Left lung (tissue), 10 donors: ENCODE results near the gene PHYH. TPM values are rescaled to one million over a fixed set of nuclear protein-coding genes. Genes with fewer than 3 reads are reported as not detected.
"Not testable (repeated sequence)": the region's sequence is repeated elsewhere in the genome, so short reads cannot be mapped to it uniquely, and the experiment has no call there.

Experiments
- ATAC-seq: fragments of 200-7000 bp; cut with Tn5 transposase; one replicate; pipeline ENCODE4 v1.9.1; 2020; ENCODE audit warnings: moderate library complexity
- DNase-seq, 4 donors: peaks; one replicate each; pipeline ENCODE4 v3.0.0-alpha.2; 2013 to 2020
- H3K27ac ChIP-seq, 2 donors: fragments of 200-600 bp; sonication (generic) in 1 of 2; one replicate each; pipeline versions ENCODE4 v1.5.0 to v1.8.0; 2020 to 2021
- H3K27me3 ChIP-seq, 2 donors: fragments of 200-600 bp; sonication (generic) in 1 of 2; one replicate each; pipeline versions ENCODE4 v1.5.0 to v1.8.0; 2020 to 2021
- H3K36me3 ChIP-seq, 2 donors: fragments of 200-600 bp; sonication (generic) in 1 of 2; one replicate each; pipeline versions ENCODE4 v1.5.0 to v1.8.0; 2020 to 2021
- H3K4me1 ChIP-seq, 2 donors: fragments of 200-600 bp; one replicate each; pipeline ENCODE4 v1.8.0; 2021
- H3K4me3 ChIP-seq, 2 donors: fragments of 200-600 bp; sonication (generic) in 1 of 2; one replicate each; pipeline versions ENCODE4 v1.5.0 to v1.8.0; 2020 to 2021; ENCODE audit warnings: mild to moderate bottlenecking in 1 of 2
- H3K9me3 ChIP-seq, 2 donors: fragments of 200-600 bp; sonication (generic) in 1 of 2; one replicate each; pipeline versions ENCODE4 v1.5.0 to v1.8.0; 2020 to 2021
- intact Hi-C, 2 donors: fragments of 100-400 bp; cut with DNase I; formaldehyde crosslinking; loops; one replicate each; pipeline versions ENCODE4 v1.11.2 to v1.14.2; 2022
- polyA plus RNA-seq, 6 donors: library from polyadenylated mRNA; unstranded; fragments of 120-200 nt; gene quantifications; one replicate each; pipeline ENCODE4 v1.2.1, GENCODE V29; 2013; ENCODE audit not compliant: insufficient read length in 6 of 6
- total RNA-seq, 2 donors: library from RNA; stranded (reverse); fragmentation: NEBNext Ultra II Directional; extraction: Animal tissue kit (Norgen Biotek cat#: 25700); gene quantifications; one replicate each; pipeline ENCODE4 v1.2.1, GENCODE V29; 2021
- TF ChIP-seq, protein P1 (sequence below), 2 donors: fragments of 200-600 bp; sonication (generic) in 1 of 2; IDR thresholded peaks; one replicate each; pipeline versions ENCODE4 v1.5.0 to v1.8.0; 2021; ENCODE audit warnings: antibody characterized with exemption in 2 of 2
- donor health status: DM: no; HTN: yes; CAD: no.
- donor health status: DM: no; HTN: no; CAD: no.

The PHYH gene
- total and polyA plus RNA-seq, 8 donors: 26.4 to 46.9 (median 31.1) TPM

DNA sequence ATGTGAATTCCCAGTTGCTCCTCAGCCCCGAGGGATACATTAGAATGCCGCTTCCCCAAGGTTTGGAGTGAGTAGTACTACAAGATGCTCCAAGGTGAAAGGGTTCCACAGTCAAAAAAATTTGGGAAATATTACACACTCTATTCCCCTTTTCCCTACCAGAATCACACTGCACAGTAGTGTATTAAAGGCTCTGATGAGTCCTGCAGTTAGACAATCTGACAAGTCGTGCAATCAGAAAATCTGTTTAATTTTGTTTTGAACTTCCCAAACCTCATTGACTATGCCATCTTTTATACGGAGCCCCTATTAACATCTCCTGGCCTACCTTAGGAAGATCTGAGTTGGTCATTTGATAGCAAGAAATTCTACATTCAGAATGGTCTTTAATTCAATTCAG, 52.1 kb downstream of the PHYH start:
- TF ChIP-seq, protein P1, sequence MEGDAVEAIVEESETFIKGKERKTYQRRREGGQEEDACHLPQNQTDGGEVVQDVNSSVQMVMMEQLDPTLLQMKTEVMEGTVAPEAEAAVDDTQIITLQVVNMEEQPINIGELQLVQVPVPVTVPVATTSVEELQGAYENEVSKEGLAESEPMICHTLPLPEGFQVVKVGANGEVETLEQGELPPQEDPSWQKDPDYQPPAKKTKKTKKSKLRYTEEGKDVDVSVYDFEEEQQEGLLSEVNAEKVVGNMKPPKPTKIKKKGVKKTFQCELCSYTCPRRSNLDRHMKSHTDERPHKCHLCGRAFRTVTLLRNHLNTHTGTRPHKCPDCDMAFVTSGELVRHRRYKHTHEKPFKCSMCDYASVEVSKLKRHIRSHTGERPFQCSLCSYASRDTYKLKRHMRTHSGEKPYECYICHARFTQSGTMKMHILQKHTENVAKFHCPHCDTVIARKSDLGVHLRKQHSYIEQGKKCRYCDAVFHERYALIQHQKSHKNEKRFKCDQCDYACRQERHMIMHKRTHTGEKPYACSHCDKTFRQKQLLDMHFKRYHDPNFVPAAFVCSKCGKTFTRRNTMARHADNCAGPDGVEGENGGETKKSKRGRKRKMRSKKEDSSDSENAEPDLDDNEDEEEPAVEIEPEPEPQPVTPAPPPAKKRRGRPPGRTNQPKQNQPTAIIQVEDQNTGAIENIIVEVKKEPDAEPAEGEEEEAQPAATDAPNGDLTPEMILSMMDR (IDR thresholded peaks at IDR 0.05): no peak
- DNase-seq: no peak
- Histone ChIP-seq H3K27ac (no peak overlapping the region), H3K36me3 (no peaks in the 10 kb centered on the region), H3K4me1 (no peaks in the 10 kb centered on the region), H3K27me3 (no peaks in the 10 kb centered on the region), H3K9me3 (no peaks in the 10 kb centered on the region), H3K4me3 (no peak overlapping the region)
- no peak for ATAC-seq
- intact Hi-C loops: no loop called here

DNA sequence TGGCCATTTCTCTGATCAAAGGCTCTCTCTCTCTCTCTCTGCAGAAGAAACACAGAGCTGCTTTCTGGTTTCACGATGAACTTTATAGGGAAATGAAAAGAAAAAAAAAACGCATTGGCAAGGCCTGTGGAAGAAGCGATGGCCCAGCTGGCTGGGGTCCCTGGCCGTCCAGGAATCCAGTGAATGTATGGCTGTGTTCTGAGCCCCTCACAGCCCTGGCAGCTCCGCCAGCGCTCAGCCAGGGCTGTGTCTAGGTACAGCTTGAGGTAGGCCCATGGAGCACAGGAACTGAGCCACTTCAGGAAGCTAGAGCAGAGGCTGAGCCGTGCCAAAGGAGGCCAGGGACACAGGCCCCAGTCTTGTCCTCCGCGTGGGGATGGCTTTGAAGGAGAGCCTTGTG, 52.6 kb downstream of the PHYH start:
- H3K36me3 ChIP-seq: no peaks in the 10 kb centered on the region
- no peak overlapping the region for H3K27ac ChIP-seq
- TF ChIP-seq, protein P1 (IDR thresholded peaks at IDR 0.05): no peak
- H3K4me3 ChIP-seq: no peak overlapping the region
- H3K27me3 ChIP-seq: no peaks in the 10 kb centered on the region
- no peaks in the 10 kb centered on the region for H3K9me3 ChIP-seq
- no peaks in the 10 kb centered on the region for H3K4me1 ChIP-seq
- DNase-seq (no peak), ATAC-seq (no peak)
- intact Hi-C loops: no loop called here

DNA sequence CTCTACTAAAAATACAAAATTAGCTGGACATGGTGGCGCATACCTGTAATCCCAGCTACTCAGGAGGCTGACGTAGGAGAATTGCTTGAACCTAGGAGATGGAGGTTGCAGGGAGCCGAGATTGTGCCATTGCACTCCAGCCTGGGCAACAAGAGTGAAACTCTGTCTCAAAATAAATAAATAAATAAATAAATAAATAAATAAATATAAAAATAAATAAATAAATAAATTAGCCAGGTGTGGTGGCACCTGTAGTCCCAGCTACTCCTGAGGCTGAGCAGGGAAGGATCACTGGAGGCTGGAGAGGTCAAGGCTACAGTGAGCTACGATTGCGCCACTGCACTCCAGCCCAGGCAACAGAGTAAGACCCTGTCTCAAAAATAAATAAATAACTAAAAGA, 57.6 kb downstream of the PHYH start:
- H3K4me3 ChIP-seq, H3K9me3 ChIP-seq, ATAC-seq, H3K27ac ChIP-seq, H3K4me1 ChIP-seq, DNase-seq, intact Hi-C loops, H3K27me3 ChIP-seq, H3K36me3 ChIP-seq: not testable (repeated sequence)

DNA sequence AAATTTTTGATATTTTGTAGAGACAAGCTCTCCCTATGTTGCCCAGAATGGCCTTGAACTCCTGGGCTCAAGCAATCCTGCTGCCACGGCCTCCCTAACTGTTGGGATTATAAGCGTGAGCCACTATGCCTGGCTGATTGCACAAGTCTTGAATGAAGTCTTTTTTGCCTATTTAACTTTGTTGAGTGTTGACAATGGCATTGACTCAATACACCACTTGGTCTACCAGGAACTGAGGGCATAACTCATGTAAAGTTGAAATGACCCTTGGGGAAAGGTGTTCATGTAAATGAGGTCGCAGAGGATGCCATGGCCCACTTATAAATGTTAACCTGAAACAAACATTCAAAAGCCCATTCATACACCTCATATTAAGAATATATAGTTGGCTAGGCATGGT, 58.3 kb downstream of the PHYH start:
- TF ChIP-seq, protein P1 (IDR thresholded peaks at IDR 0.05): no peak
- no peaks in the 10 kb centered on the region for H3K36me3 ChIP-seq
- no peak for DNase-seq
- ATAC-seq: peak; percentile 94
- no peaks in the 10 kb centered on the region for H3K4me1 ChIP-seq
- H3K27me3 ChIP-seq: no peaks in the 10 kb centered on the region
- no peak overlapping the region for H3K27ac ChIP-seq
- H3K9me3 ChIP-seq: no peaks in the 10 kb centered on the region
- H3K4me3 ChIP-seq: no peak overlapping the region
- intact Hi-C loops: no loop called here

DNA sequence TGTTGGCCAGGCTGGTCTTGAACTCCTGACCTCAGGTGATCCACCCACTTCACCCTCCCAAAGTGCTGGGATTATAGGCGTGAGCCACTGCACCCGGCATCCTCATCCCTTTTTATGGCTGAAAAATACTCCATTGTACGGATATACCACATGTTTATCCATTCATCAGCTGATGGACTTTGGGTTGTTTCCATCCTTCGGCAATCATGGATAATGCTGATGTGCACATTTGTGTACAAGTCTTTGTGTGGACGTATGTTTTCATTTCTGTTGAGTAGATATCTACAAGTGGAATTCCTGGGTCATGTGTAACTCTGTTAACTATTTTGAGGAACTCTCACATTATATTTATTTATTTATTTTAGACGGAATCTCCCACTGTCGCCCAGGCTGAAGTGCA, 59.9 kb downstream of the PHYH start:
- TF ChIP-seq, protein P1 (IDR thresholded peaks at IDR 0.05): no peak
- Histone ChIP-seq H3K9me3 (no peaks in the 10 kb centered on the region), H3K27ac (no peak overlapping the region), H3K4me3 (no peak overlapping the region), H3K36me3 (no peaks in the 10 kb centered on the region), H3K4me1 (no peaks in the 10 kb centered on the region), H3K27me3 (no peaks in the 10 kb centered on the region)
- intact Hi-C loops: no loop called here
- DNase-seq (no peak), ATAC-seq (no peak)

DNA sequence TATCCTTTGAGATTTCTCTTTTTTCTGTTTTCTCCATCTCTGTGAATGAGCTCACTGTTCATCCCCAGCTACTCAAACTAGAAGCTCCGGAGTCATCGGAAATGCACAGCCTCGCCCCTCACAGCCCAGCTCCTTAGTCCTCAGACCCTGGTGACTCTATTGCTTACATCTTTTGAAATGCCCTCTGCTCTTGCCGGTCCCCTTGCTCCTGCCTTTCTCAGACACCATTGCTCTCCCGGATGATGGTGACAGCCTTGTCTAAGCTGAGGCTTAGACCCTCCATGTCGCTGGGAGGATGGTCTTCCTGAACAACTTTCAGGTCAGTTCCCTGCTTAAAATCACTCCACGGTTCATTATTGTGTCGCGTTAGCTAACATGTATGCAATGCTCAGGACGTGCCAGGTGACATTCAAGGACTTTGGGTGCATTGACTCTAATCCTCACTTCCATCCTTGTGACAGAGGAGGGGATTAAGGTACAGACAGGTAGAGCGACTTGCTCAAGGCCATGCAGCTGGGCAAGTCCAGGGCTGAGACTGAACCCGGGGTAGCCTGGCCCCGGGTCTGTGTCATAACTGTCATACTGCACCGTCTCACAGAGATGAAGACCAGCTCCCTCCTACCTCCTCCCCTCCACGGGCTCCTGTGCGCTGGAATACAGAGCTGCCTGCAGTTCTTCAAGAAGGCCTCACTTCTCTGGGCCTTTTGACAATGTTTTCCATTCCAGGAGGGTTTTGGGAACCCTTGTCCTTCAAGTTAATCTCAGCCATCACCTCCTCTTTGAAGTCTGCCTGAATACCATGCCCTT, 61.4 kb downstream of the PHYH start:
- H3K27me3 ChIP-seq: peaks cover 0 to 12% of the 10 kb centered on the region in 2 donors
- H3K9me3 ChIP-seq: no peaks in the 10 kb centered on the region
- H3K36me3 ChIP-seq: no peaks in the 10 kb centered on the region
- TF ChIP-seq, protein P1 (IDR thresholded peaks at IDR 0.05): no peak
- intact Hi-C loops: no loop called here
- no peak overlapping the region for H3K4me3 ChIP-seq
- no peak overlapping the region for H3K27ac ChIP-seq
- ATAC-seq: no peak
- no peak for DNase-seq
- H3K4me1 ChIP-seq: no peaks in the 10 kb centered on the region
